Germinal center (tissue), 1 donor: ENCODE results near the gene PDK4.
"Not testable (repeated sequence)": the region's sequence is repeated elsewhere in the genome, so short reads cannot be mapped to it uniquely, and the experiment has no call there.

Experiments
- DNase-seq: peaks from one replicate; pipeline ENCODE4 v3.0.0; 2012; ENCODE audit warnings: mixed read lengths, low spot score

The PDK4 gene

GRCh38 chr7:95569720-95570119 is 26.6 kb downstream of the PDK4 start:
- no peak for DNase-seq

- no peak for DNase-seq
Observed at GRCh38 chr7:95560674-95561073, 35.6 kb downstream of the PDK4 start.

GRCh38 chr7:95558864-95559263 is 37.5 kb downstream of the PDK4 start:
- no peak for DNase-seq

GRCh38 chr7:95556777-95557176 is 39.5 kb downstream of the PDK4 start:
- DNase-seq: no peak

GRCh38 chr7:95553939-95554338 is 42.4 kb downstream of the PDK4 start:
- no peak for DNase-seq

- DNase-seq: not testable (repeated sequence)
Observed at GRCh38 chr7:95552010-95552926, 44.0 kb downstream of the PDK4 start.

- DNase-seq: no peak
Observed at GRCh38 chr7:95550546-95550945, 45.8 kb downstream of the PDK4 start.

GRCh38 chr7:95549818-95550529 is 46.3 kb downstream of the PDK4 start:
- no peak for DNase-seq

- DNase-seq: no peak
Observed at GRCh38 chr7:95547361-95548348, 48.7 kb downstream of the PDK4 start.

GRCh38 chr7:95546647-95547046 is 49.7 kb downstream of the PDK4 start:
- DNase-seq: no peak

- DNase-seq: no peak
Observed at GRCh38 chr7:95545673-95546072, 50.6 kb downstream of the PDK4 start.

GRCh38 chr7:95545007-95545615 is 51.2 kb downstream of the PDK4 start:
- no peak for DNase-seq

GRCh38 chr7:95544171-95544570 is 52.1 kb downstream of the PDK4 start:
- no peak for DNase-seq

GRCh38 chr7:95543312-95543711 is 53.0 kb downstream of the PDK4 start:
- no peak for DNase-seq

GRCh38 chr7:95540366-95540765 is 56.0 kb downstream of the PDK4 start:
- DNase-seq: no peak

GRCh38 chr7:95539426-95539825 is 56.9 kb downstream of the PDK4 start:
- DNase-seq: no peak

GRCh38 chr7:95537468-95537867 is 58.8 kb downstream of the PDK4 start:
- no peak for DNase-seq

GRCh38 chr7:95536656-95537311 is 59.5 kb downstream of the PDK4 start:
- DNase-seq: no peak

GRCh38 chr7:95535662-95536061 is 60.7 kb downstream of the PDK4 start:
- no peak for DNase-seq

- DNase-seq: no peak
Observed at GRCh38 chr7:95534796-95535195, 61.5 kb downstream of the PDK4 start.
